ENCODE measurements around the gene CYP1A1. TPM values are rescaled to one million over a fixed set of nuclear protein-coding genes. Genes with fewer than 3 reads are reported as not detected.

Gene CYP1A1
- total RNA-seq, 1 donor from 2014 or later, result 0.38 TPM

GRCh38 chr15:74683758-74684157, 41.6 kb downstream of the CYP1A1 start:
- peaks cover 3% of the 10 kb centered on the region for H3K9me3 ChIP-seq
- intact Hi-C loops (cut with DNase I), result no loop called here
- H3K4me3 ChIP-seq, result no peak overlapping the region
- no peaks in the 10 kb centered on the region for H3K27me3 ChIP-seq (ENCODE audit: low read depth)
- peaks cover 14% of the 10 kb centered on the region for H3K36me3 ChIP-seq
- no peaks in the 10 kb centered on the region for H3K4me1 ChIP-seq
- ATAC-seq, result no peak
- TF ChIP-seq, protein P1, sequence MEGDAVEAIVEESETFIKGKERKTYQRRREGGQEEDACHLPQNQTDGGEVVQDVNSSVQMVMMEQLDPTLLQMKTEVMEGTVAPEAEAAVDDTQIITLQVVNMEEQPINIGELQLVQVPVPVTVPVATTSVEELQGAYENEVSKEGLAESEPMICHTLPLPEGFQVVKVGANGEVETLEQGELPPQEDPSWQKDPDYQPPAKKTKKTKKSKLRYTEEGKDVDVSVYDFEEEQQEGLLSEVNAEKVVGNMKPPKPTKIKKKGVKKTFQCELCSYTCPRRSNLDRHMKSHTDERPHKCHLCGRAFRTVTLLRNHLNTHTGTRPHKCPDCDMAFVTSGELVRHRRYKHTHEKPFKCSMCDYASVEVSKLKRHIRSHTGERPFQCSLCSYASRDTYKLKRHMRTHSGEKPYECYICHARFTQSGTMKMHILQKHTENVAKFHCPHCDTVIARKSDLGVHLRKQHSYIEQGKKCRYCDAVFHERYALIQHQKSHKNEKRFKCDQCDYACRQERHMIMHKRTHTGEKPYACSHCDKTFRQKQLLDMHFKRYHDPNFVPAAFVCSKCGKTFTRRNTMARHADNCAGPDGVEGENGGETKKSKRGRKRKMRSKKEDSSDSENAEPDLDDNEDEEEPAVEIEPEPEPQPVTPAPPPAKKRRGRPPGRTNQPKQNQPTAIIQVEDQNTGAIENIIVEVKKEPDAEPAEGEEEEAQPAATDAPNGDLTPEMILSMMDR (IDR thresholded peaks at IDR 0.05), result no peak
- no peak for DNase-seq
- H3K27ac ChIP-seq, result no peak overlapping the region

GRCh38 chr15:74682954-74683353, 42.4 kb downstream of the CYP1A1 start:
- no peaks in the 10 kb centered on the region for H3K27me3 ChIP-seq (ENCODE audit: low read depth)
- no peak overlapping the region for H3K4me3 ChIP-seq
- ATAC-seq (no peak), DNase-seq (no peak)
- H3K9me3 ChIP-seq, result peaks cover 3% of the 10 kb centered on the region
- no peak overlapping the region for H3K27ac ChIP-seq
- TF ChIP-seq, protein P1 (IDR thresholded peaks at IDR 0.05), result no peak
- intact Hi-C loops (cut with DNase I), result no loop called here
- H3K36me3 ChIP-seq, result peaks cover 14% of the 10 kb centered on the region
- no peaks in the 10 kb centered on the region for H3K4me1 ChIP-seq

DNA sequence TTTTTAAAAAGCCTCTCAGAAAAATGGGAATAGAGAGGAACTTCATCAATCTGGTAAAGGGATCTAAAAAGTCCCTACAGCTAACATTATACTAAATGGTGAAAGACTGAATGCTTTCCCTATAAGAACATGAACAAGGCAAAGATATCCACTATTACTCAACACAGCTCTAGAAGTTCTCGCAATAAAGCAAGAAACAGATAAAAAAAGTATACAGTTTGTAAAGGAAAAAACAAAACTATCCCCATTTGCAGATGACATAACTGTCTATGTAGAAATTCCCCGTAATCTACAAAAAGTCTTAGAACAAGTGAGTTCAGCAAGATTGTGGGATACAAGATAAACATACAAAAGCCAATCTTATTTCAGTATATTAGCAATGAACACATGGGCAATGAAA, 44.9 kb downstream of the CYP1A1 start:
- Histone ChIP-seq H3K27ac (no peak overlapping the region), H3K4me1 (no peaks in the 10 kb centered on the region), H3K36me3 (peaks cover 4% of the 10 kb centered on the region), H3K9me3 (peaks cover 3% of the 10 kb centered on the region), H3K4me3 (no peak overlapping the region), H3K27me3 (ENCODE audit: low read depth) (no peaks in the 10 kb centered on the region)
- ATAC-seq, result no peak
- DNase-seq, result no peak
- intact Hi-C loops (cut with DNase I), result no loop called here
- TF ChIP-seq, protein P1 (IDR thresholded peaks at IDR 0.05), result no peak

- Histone ChIP-seq H3K9me3 (no peaks in the 10 kb centered on the region), H3K36me3 (peaks cover 28% of the 10 kb centered on the region), H3K4me1 (no peaks in the 10 kb centered on the region), H3K27me3 (ENCODE audit: low read depth) (no peaks in the 10 kb centered on the region), H3K27ac (no peak overlapping the region), H3K4me3 (no peak overlapping the region)
- DNase-seq, result no peak
- TF ChIP-seq, protein P1 (IDR thresholded peaks at IDR 0.05), result no peak
- intact Hi-C loops (cut with DNase I), result no loop called here
- no peak for ATAC-seq
Measured at GRCh38 chr15:74676801-74677200, 48.5 kb downstream of the CYP1A1 start.

- DNase-seq (no peak), ATAC-seq (peak; percentile 29 to 37)
- Histone ChIP-seq H3K4me3 (no peak overlapping the region), H3K4me1 (no peaks in the 10 kb centered on the region), H3K27me3 (ENCODE audit: low read depth) (no peaks in the 10 kb centered on the region), H3K9me3 (no peaks in the 10 kb centered on the region), H3K36me3 (peaks cover 53% of the 10 kb centered on the region), H3K27ac (no peak overlapping the region)
- intact Hi-C loops (cut with DNase I), result no loop called here
- TF ChIP-seq, protein P1 (IDR thresholded peaks at IDR 0.05), result no peak
Measured at GRCh38 chr15:74674161-74674560, 51.2 kb downstream of the CYP1A1 start.

- TF ChIP-seq, protein P1 (IDR thresholded peaks at IDR 0.05), result no peak
- Histone ChIP-seq H3K4me3 (no peak overlapping the region), H3K36me3 (peaks cover 57% of the 10 kb centered on the region), H3K27ac (no peak overlapping the region), H3K27me3 (ENCODE audit: low read depth) (no peaks in the 10 kb centered on the region), H3K9me3 (no peaks in the 10 kb centered on the region), H3K4me1 (peaks cover 17% of the 10 kb centered on the region)
- intact Hi-C loops (cut with DNase I), result no loop called here
- DNase-seq (no peak), ATAC-seq (no peak)
Measured at GRCh38 chr15:74669627-74670026, 55.7 kb downstream of the CYP1A1 start.
